CD14-positive monocyte (primary cell): Measurements from ENCODE around the gene PCED1B. TPM values are rescaled to one million over a fixed set of nuclear protein-coding genes. Genes with fewer than 3 reads are reported as not detected.

Source experiments
- DNase-seq, 3 donors: peaks; one replicate each; pipeline ENCODE4 v3.0.0-alpha.2; 2011 to 2022
- H2AFZ ChIP-seq: 2 replicates; pipeline ENCODE4 v1.6.0; 2012; ENCODE audit warnings: mild to moderate bottlenecking, low read depth, low read length, inconsistent platforms; ENCODE audit not compliant: insufficient read depth, poor library complexity, severe bottlenecking
- H3K27ac ChIP-seq, 2 donors: 1 replicate in 1 of 2; 2 replicates in 1 of 2; pipeline ENCODE4 v1.5.1; 2012 to 2013; ENCODE audit warnings: low read length in 2 of 2, control low read depth in 1 of 2, inconsistent platforms in 1 of 2, low read depth in 1 of 2, mild to moderate bottlenecking in 1 of 2
- H3K27me3 ChIP-seq, 2 donors: one replicate each; pipeline versions ENCODE4 v1.6.0 to v1.6.1; 2011 to 2013; ENCODE audit warnings: low read length in 2 of 2; ENCODE audit not compliant: control insufficient read depth in 2 of 2, insufficient read depth in 2 of 2
- H3K36me3 ChIP-seq, 2 donors: replicated peaks in 1 of 2; 1 replicate in 1 of 2; 2 replicates in 1 of 2; pipeline versions ENCODE4 v1.5.1 to v1.6.1; 2012 to 2013; ENCODE audit warnings: low read length in 2 of 2, control low read depth in 1 of 2, inconsistent platforms in 1 of 2, mild to moderate bottlenecking in 1 of 2; ENCODE audit not compliant: insufficient read depth in 2 of 2, control insufficient read depth in 1 of 2
- H3K4me1 ChIP-seq, 2 donors: 1 replicate in 1 of 2; 2 replicates in 1 of 2; pipeline versions ENCODE4 v1.5.1 to v1.6.1; 2012 to 2013; ENCODE audit warnings: low read length in 2 of 2, control low read depth in 1 of 2, inconsistent platforms in 1 of 2, mild to moderate bottlenecking in 1 of 2, moderate library complexity in 1 of 2; ENCODE audit not compliant: insufficient read depth in 2 of 2, control insufficient read depth in 1 of 2
- H3K4me2 ChIP-seq: replicated peaks from 2 replicates; pipeline ENCODE3; 2012; ENCODE audit warnings: low read length, moderate library complexity, mild to moderate bottlenecking; ENCODE audit not compliant: poor library complexity, severe bottlenecking; ENCODE audit errors: extremely low read depth
- H3K4me3 ChIP-seq, 3 experiments: fragments of 200-600 bp in 1 of 3; sonication (generic) in 1 of 3; replicated peaks in 1 of 3; 1 replicate in 2 of 3; 2 replicates in 1 of 3; pipeline ENCODE4 v1.5.1; 2011 to 2013; ENCODE audit warnings: low read length in 3 of 3, mild to moderate bottlenecking in 3 of 3, control low read depth in 2 of 3, low read depth in 2 of 3, inconsistent platforms in 1 of 3, moderate library complexity in 1 of 3
- H3K79me2 ChIP-seq: 2 replicates; pipeline ENCODE4 v1.6.0; 2012; ENCODE audit warnings: mild to moderate bottlenecking, control low read depth, inconsistent platforms, low read length, moderate library complexity; ENCODE audit not compliant: insufficient read depth
- H3K9ac ChIP-seq: 2 replicates; pipeline ENCODE4 v1.6.0; 2017; ENCODE audit warnings: low read length, mild to moderate bottlenecking; ENCODE audit not compliant: insufficient read depth, poor library complexity, severe bottlenecking
- H3K9me3 ChIP-seq, 2 donors: replicated peaks in 1 of 2; 1 replicate in 1 of 2; 2 replicates in 1 of 2; pipeline versions ENCODE4 v1.5.1 to v1.6.1; 2012 to 2013; ENCODE audit warnings: low read length in 2 of 2, control low read depth in 1 of 2; ENCODE audit not compliant: control insufficient read depth in 1 of 2, insufficient read depth in 1 of 2
- H4K20me1 ChIP-seq: 2 replicates; pipeline ENCODE4 v1.6.0; 2012; ENCODE audit warnings: mild to moderate bottlenecking, low read length, control low read depth, moderate library complexity; ENCODE audit not compliant: insufficient read depth
- H3K27ac Mint-ChIP-seq, 7 donors: one replicate each; pipeline ENCODE4 v1.8.0; 2020; ENCODE audit warnings: mild to moderate bottlenecking in 7 of 7, mixed read lengths in 7 of 7, moderate library complexity in 6 of 7, inconsistent platforms in 2 of 7
- H3K27me3 Mint-ChIP-seq, 3 donors: one replicate each; pipeline ENCODE4 v1.8.0; 2021 to 2022; ENCODE audit warnings: low read depth in 3 of 3, mild to moderate bottlenecking in 3 of 3, mixed read lengths in 3 of 3, moderate library complexity in 3 of 3, inconsistent platforms in 1 of 3
- H3K36me3 Mint-ChIP-seq, 2 donors: one replicate each; pipeline ENCODE4 v1.8.0; 2020; ENCODE audit warnings: mixed read lengths in 2 of 2, inconsistent platforms in 1 of 2, mild to moderate bottlenecking in 1 of 2
- H3K4me1 Mint-ChIP-seq: one replicate; pipeline ENCODE4 v1.8.0; 2020; ENCODE audit warnings: mild to moderate bottlenecking, mixed read lengths
- H3K4me3 Mint-ChIP-seq, 2 donors: one replicate each; pipeline ENCODE4 v1.8.0; 2020; ENCODE audit warnings: mild to moderate bottlenecking in 2 of 2, mixed read lengths in 2 of 2, moderate library complexity in 1 of 2
- H3K9me3 Mint-ChIP-seq, 7 donors: one replicate each; pipeline ENCODE4 v1.8.0; 2020 to 2022; ENCODE audit warnings: mixed read lengths in 7 of 7, mild to moderate bottlenecking in 6 of 7, moderate library complexity in 6 of 7, inconsistent platforms in 2 of 7
- CTCF ChIP-seq: fragments of 200-600 bp; IDR thresholded peaks from one replicate; pipeline ENCODE4 v1.8.0; 2022; ENCODE audit warnings: antibody characterized with exemption, mild to moderate bottlenecking
- WGBS: methylation state at CpG from one replicate; pipeline ENCODE4 v1.1.5; 2013; ENCODE audit warnings: missing lambda C conversion rate; ENCODE audit not compliant: insufficient coverage; 5-methylcytosine and 5-hydroxymethylcytosine counted together
- intact Hi-C, 2 donors: fragments of 100-400 bp; cut with micrococcal nuclease; formaldehyde crosslinking; loops; one replicate each; pipeline versions ENCODE4 v1.15.0 to v1.15.1; 2023
- polyA plus RNA-seq, 3 donors: library from polyadenylated mRNA; depleted of rRNA in 1 of 3; unstranded in 2 of 3; stranded (reverse) in 1 of 3; fragments of 300-500 nt in 2 of 3; fragments of >200 nt in 1 of 3; fragmentation: Illumina TruSeq in 2 of 3; gene quantifications; 1 replicate in 2 of 3; 2 replicates in 1 of 3; pipeline ENCODE4 v1.2.3, GENCODE V29; 2012 to 2021

PCED1B gene
- polyA plus RNA-seq, 3 donors = 0.10 to 0.65 TPM; not detected in 1

GRCh38 chr12:47149146-47149545, 69.7 kb downstream of the PCED1B start:
- Histone ChIP-seq H3K4me3 (no peak overlapping the region), H4K20me1 (no peaks in the 10 kb centered on the region), H3K36me3 (no peaks in the 10 kb centered on the region), H2AFZ (no peak overlapping the region), H3K27me3 (no peaks in the 10 kb centered on the region), H3K27ac (no peak overlapping the region), H3K79me2 (no peaks in the 10 kb centered on the region), H3K4me1 (no peaks in the 10 kb centered on the region), H3K9me3 (no peaks in the 10 kb centered on the region), H3K4me2 (no peak overlapping the region), H3K9ac (no peak overlapping the region)
- 100% methylated on average over 1 of the region's 3 CpGs for WGBS
- Mint-ChIP-seq H3K9me3 (peaks cover 0 to 2% (median 0%) of the 10 kb centered on the region in 7 donors), H3K4me1 (no peaks in the 10 kb centered on the region), H3K36me3 (no peaks in the 10 kb centered on the region), H3K27me3 (peaks cover 0 to 2% (median 0%) of the 10 kb centered on the region in 3 donors), H3K27ac (peak overlapping the region in 1 of 7 donors; percentile 19), H3K4me3 (no peak overlapping the region)
- no peak for TF ChIP-seq CTCF
- intact Hi-C loops = no loop called here
- no peak for DNase-seq

GRCh38 chr12:47152095-47152494, 72.7 kb downstream of the PCED1B start:
- H3K4me3 ChIP-seq = no peak overlapping the region
- no peaks in the 10 kb centered on the region for H3K36me3 ChIP-seq
- peaks cover 0 to 2% (median 0%) of the 10 kb centered on the region in 7 donors for H3K9me3 Mint-ChIP-seq
- no peak overlapping the region for H3K4me3 Mint-ChIP-seq
- intact Hi-C loops = no loop called here
- H3K36me3 Mint-ChIP-seq = no peaks in the 10 kb centered on the region
- WGBS = no CpG with 5 or more reads among the region's 1 CpG
- H3K27ac Mint-ChIP-seq = no peak overlapping the region
- no peak overlapping the region for H3K27ac ChIP-seq
- H3K79me2 ChIP-seq = no peaks in the 10 kb centered on the region
- H3K4me1 Mint-ChIP-seq = peaks cover 6% of the 10 kb centered on the region
- no peaks in the 10 kb centered on the region for H3K27me3 ChIP-seq
- peaks cover 0 to 2% (median 0%) of the 10 kb centered on the region in 3 donors for H3K27me3 Mint-ChIP-seq
- H3K4me2 ChIP-seq = no peak overlapping the region
- no peak overlapping the region for H3K9ac ChIP-seq
- no peak for DNase-seq
- TF ChIP-seq CTCF = no peak
- no peaks in the 10 kb centered on the region for H3K9me3 ChIP-seq
- H2AFZ ChIP-seq = no peak overlapping the region
- no peaks in the 10 kb centered on the region for H4K20me1 ChIP-seq
- H3K4me1 ChIP-seq = no peaks in the 10 kb centered on the region
